Hippocampal formation (tissue), 2 donors: ENCODE results near the gene MEGF9.

Experiments
- DNase-seq, 2 donors: peaks; one replicate each; lab custom pipeline; 2025; lab: John Stamatoyannopoulos, UW

The MEGF9 gene

GRCh38 chr9:120730654-120731514 lies 16.6 kb upstream of the MEGF9 start:
- DNase-seq: no peak

GRCh38 chr9:120729791-120730241 lies 15.5 kb upstream of the MEGF9 start:
- DNase-seq: no peak

GRCh38 chr9:120726484-120726883 lies 12.2 kb upstream of the MEGF9 start:
- DNase-seq: no peak

- no peak for DNase-seq
Observed at GRCh38 chr9:120725907-120726306, 11.6 kb upstream of the MEGF9 start.

- DNase-seq: no peak
Observed at GRCh38 chr9:120724757-120725400, 10.6 kb upstream of the MEGF9 start.

- DNase-seq: no peak
Observed at GRCh38 chr9:120723565-120723964, 9.3 kb upstream of the MEGF9 start.

- no peak for DNase-seq
Observed at GRCh38 chr9:120720404-120720803, 6.1 kb upstream of the MEGF9 start.

- DNase-seq: no peak
Observed at GRCh38 chr9:120718316-120718715, 4.0 kb upstream of the MEGF9 start.

- no peak for DNase-seq
Observed at GRCh38 chr9:120717176-120717575, 2.9 kb upstream of the MEGF9 start.

GRCh38 chr9:120716483-120716882 lies 2.2 kb upstream of the MEGF9 start:
- no peak for DNase-seq

- DNase-seq: no peak
Observed at GRCh38 chr9:120715389-120715924, 1.2 kb upstream of the MEGF9 start.

GRCh38 chr9:120714846-120715388 lies 647 bp upstream of the MEGF9 start:
- DNase-seq: no peak

GRCh38 chr9:120713257-120714087 lies 798 bp downstream of the MEGF9 start:
- peak in 1 of 2 donors; percentile 34 for DNase-seq

GRCh38 chr9:120712539-120713031 lies 1.7 kb downstream of the MEGF9 start:
- DNase-seq: no peak

- no peak for DNase-seq
Observed at GRCh38 chr9:120711841-120712538, 2.3 kb downstream of the MEGF9 start.

GRCh38 chr9:120711354-120711753 lies 2.9 kb downstream of the MEGF9 start:
- DNase-seq: no peak

- peak; percentile 19 to 77 for DNase-seq
Observed at GRCh38 chr9:120710110-120710981, 3.9 kb downstream of the MEGF9 start.

GRCh38 chr9:120708526-120709224 lies 5.6 kb downstream of the MEGF9 start:
- DNase-seq: no peak

GRCh38 chr9:120707170-120707569 lies 7.1 kb downstream of the MEGF9 start:
- no peak for DNase-seq
